ENCODE results near the gene TDRKH.
A peak's percentile ranks its signal among the peaks of the same experiment; 100 is the strongest.

TDRKH gene

GRCh38 chr1:151801846-151802245 is 11.5 kb upstream of the TDRKH start:
- H2BK12ac ChIP-seq (ENCODE audit: low read length) = no peak overlapping the region
- H3K27ac ChIP-seq (replicated peaks; ENCODE audit: low read length) = no peak overlapping the region
- H3K9me3 ChIP-seq (replicated peaks in 1 of 2; ENCODE audit: control insufficient read depth in 2 of 2, insufficient read depth in 1 of 2, low read depth in 1 of 2, low read length in 2 of 2) = no peaks in the 10 kb centered on the region
- H2AFZ ChIP-seq (ENCODE audit: low read length) = no peak overlapping the region
- H4K8ac ChIP-seq (ENCODE audit: low read depth, low read length) = peak overlapping the region; percentile 92
- no peak overlapping the region for H3K14ac ChIP-seq (ENCODE audit: low read length)
- H4K91ac ChIP-seq (ENCODE audit: low read depth, low read length, poor library complexity) = no peak overlapping the region
- H3K23ac ChIP-seq (ENCODE audit: low read depth, low read length, poor library complexity) = no peak overlapping the region
- no peak overlapping the region for H3K18ac ChIP-seq (ENCODE audit: low read length)
- no peak overlapping the region for H2BK120ac ChIP-seq (ENCODE audit: low read depth, low read length)
- peak overlapping the region; percentile 63 for H3K9ac ChIP-seq (ENCODE audit: low read depth, low read length, poor library complexity)
- no peak overlapping the region for H3K4me3 ChIP-seq (ENCODE audit: low read length in 2 of 2)
- no peak overlapping the region for H2BK5ac ChIP-seq (ENCODE audit: low read length)
- peaks cover 0 to 63% (median 0%) of the 10 kb centered on the region in 3 experiments for H3K27me3 ChIP-seq (ENCODE audit: control insufficient read depth in 3 of 3, insufficient read depth in 3 of 3, low read depth in 1 of 3, low read length in 3 of 3)
- H3K4ac ChIP-seq (ENCODE audit: low read length) = no peak overlapping the region
- DNase-seq (ENCODE audit: low spot score) = no peak
- no peaks in the 10 kb centered on the region for H3K79me1 ChIP-seq (ENCODE audit: low read depth, low read length)
- peak overlapping the region; percentile 36 for H2AK5ac ChIP-seq (ENCODE audit: low read depth, low read length)
- H3K36me3 ChIP-seq (replicated peaks in 1 of 2; ENCODE audit: control insufficient read depth in 2 of 2, insufficient read depth in 2 of 2, low read length in 2 of 2) = peaks cover 0 to 2% of the 10 kb centered on the region in 2 donors
- no CpG with 5 or more reads among the region's 7 CpGs for WGBS, 2 donors (ENCODE audit: extremely low coverage in 2 of 2, insufficient read length in 2 of 2, insufficient replicate concordance in 1 of 2)
- no peak overlapping the region for H2BK15ac ChIP-seq (ENCODE audit: low read length)
- H3K4me2 ChIP-seq (ENCODE audit: insufficient read depth, low read length, poor library complexity, severe bottlenecking) = no peak overlapping the region
- peaks cover 2 to 8% of the 10 kb centered on the region in 2 donors for H3K4me1 ChIP-seq (ENCODE audit: control insufficient read depth in 2 of 2, insufficient read depth in 1 of 2, low read depth in 1 of 2, low read length in 2 of 2)

- peak overlapping the region; percentile 17 for H3K23ac ChIP-seq (ENCODE audit: low read depth, low read length, poor library complexity)
- no peak overlapping the region for H2BK5ac ChIP-seq (ENCODE audit: low read length)
- no peak overlapping the region for H4K91ac ChIP-seq (ENCODE audit: low read depth, low read length, poor library complexity)
- no peak overlapping the region for H3K4ac ChIP-seq (ENCODE audit: low read length)
- H3K4me3 ChIP-seq (ENCODE audit: low read length in 2 of 2) = no peak overlapping the region
- no peak overlapping the region for H2AFZ ChIP-seq (ENCODE audit: low read length)
- H2BK120ac ChIP-seq (ENCODE audit: low read depth, low read length) = no peak overlapping the region
- no CpG with 5 or more reads among the region's 12 CpGs for WGBS, 2 donors (ENCODE audit: extremely low coverage in 2 of 2, insufficient read length in 2 of 2, insufficient replicate concordance in 1 of 2)
- peak overlapping the region; percentile 92 for H4K8ac ChIP-seq (ENCODE audit: low read depth, low read length)
- no peak overlapping the region for H3K4me2 ChIP-seq (ENCODE audit: insufficient read depth, low read length, poor library complexity, severe bottlenecking)
- H3K4me1 ChIP-seq (ENCODE audit: control insufficient read depth in 2 of 2, insufficient read depth in 1 of 2, low read depth in 1 of 2, low read length in 2 of 2) = peaks cover 2 to 8% of the 10 kb centered on the region in 2 donors
- no peak for DNase-seq (ENCODE audit: low spot score)
- H2BK12ac ChIP-seq (ENCODE audit: low read length) = no peak overlapping the region
- H3K27me3 ChIP-seq (ENCODE audit: control insufficient read depth in 3 of 3, insufficient read depth in 3 of 3, low read depth in 1 of 3, low read length in 3 of 3) = peaks cover 0 to 58% (median 0%) of the 10 kb centered on the region in 3 experiments
- no peak overlapping the region for H3K27ac ChIP-seq (replicated peaks; ENCODE audit: low read length)
- H3K36me3 ChIP-seq (replicated peaks in 1 of 2; ENCODE audit: control insufficient read depth in 2 of 2, insufficient read depth in 2 of 2, low read length in 2 of 2) = peaks cover 0 to 2% of the 10 kb centered on the region in 2 donors
- no peak overlapping the region for H3K14ac ChIP-seq (ENCODE audit: low read length)
- no peak overlapping the region for H2AK5ac ChIP-seq (ENCODE audit: low read depth, low read length)
- H2BK15ac ChIP-seq (ENCODE audit: low read length) = no peak overlapping the region
- no peaks in the 10 kb centered on the region for H3K79me1 ChIP-seq (ENCODE audit: low read depth, low read length)
- no peaks in the 10 kb centered on the region for H3K9me3 ChIP-seq (replicated peaks in 1 of 2; ENCODE audit: control insufficient read depth in 2 of 2, insufficient read depth in 1 of 2, low read depth in 1 of 2, low read length in 2 of 2)
- H3K18ac ChIP-seq (ENCODE audit: low read length) = no peak overlapping the region
- peak overlapping the region; percentile 63 for H3K9ac ChIP-seq (ENCODE audit: low read depth, low read length, poor library complexity)
Measured at GRCh38 chr1:151801310-151801820, 11.1 kb upstream of the TDRKH start.

- H3K4me1 ChIP-seq (ENCODE audit: control insufficient read depth in 2 of 2, insufficient read depth in 1 of 2, low read depth in 1 of 2, low read length in 2 of 2) = peaks cover 2 to 8% of the 10 kb centered on the region in 2 donors
- H3K9me3 ChIP-seq (replicated peaks in 1 of 2; ENCODE audit: control insufficient read depth in 2 of 2, insufficient read depth in 1 of 2, low read depth in 1 of 2, low read length in 2 of 2) = no peaks in the 10 kb centered on the region
- H4K8ac ChIP-seq (ENCODE audit: low read depth, low read length) = no peak overlapping the region
- no peak overlapping the region for H3K4me3 ChIP-seq (ENCODE audit: low read length in 2 of 2)
- H3K4ac ChIP-seq (ENCODE audit: low read length) = no peak overlapping the region
- no peak overlapping the region for H3K14ac ChIP-seq (ENCODE audit: low read length)
- H4K91ac ChIP-seq (ENCODE audit: low read depth, low read length, poor library complexity) = no peak overlapping the region
- WGBS, 2 donors (ENCODE audit: extremely low coverage in 2 of 2, insufficient read length in 2 of 2, insufficient replicate concordance in 1 of 2) = no CpG with 5 or more reads among the region's 8 CpGs
- H3K79me1 ChIP-seq (ENCODE audit: low read depth, low read length) = no peaks in the 10 kb centered on the region
- H2BK5ac ChIP-seq (ENCODE audit: low read length) = no peak overlapping the region
- H3K18ac ChIP-seq (ENCODE audit: low read length) = no peak overlapping the region
- H3K27me3 ChIP-seq (ENCODE audit: control insufficient read depth in 3 of 3, insufficient read depth in 3 of 3, low read depth in 1 of 3, low read length in 3 of 3) = peaks cover 0 to 53% (median 0%) of the 10 kb centered on the region in 3 experiments
- no peak overlapping the region for H3K4me2 ChIP-seq (ENCODE audit: insufficient read depth, low read length, poor library complexity, severe bottlenecking)
- H2AFZ ChIP-seq (ENCODE audit: low read length) = no peak overlapping the region
- H3K9ac ChIP-seq (ENCODE audit: low read depth, low read length, poor library complexity) = no peak overlapping the region
- H3K23ac ChIP-seq (ENCODE audit: low read depth, low read length, poor library complexity) = no peak overlapping the region
- no peak overlapping the region for H2BK120ac ChIP-seq (ENCODE audit: low read depth, low read length)
- no peak overlapping the region for H3K27ac ChIP-seq (replicated peaks; ENCODE audit: low read length)
- H2AK5ac ChIP-seq (ENCODE audit: low read depth, low read length) = no peak overlapping the region
- no peak overlapping the region for H2BK12ac ChIP-seq (ENCODE audit: low read length)
- no peak for DNase-seq (ENCODE audit: low spot score)
- H2BK15ac ChIP-seq (ENCODE audit: low read length) = no peak overlapping the region
- H3K36me3 ChIP-seq (replicated peaks in 1 of 2; ENCODE audit: control insufficient read depth in 2 of 2, insufficient read depth in 2 of 2, low read length in 2 of 2) = peaks cover 0 to 2% of the 10 kb centered on the region in 2 donors
Measured at GRCh38 chr1:151800830-151801229, 10.5 kb upstream of the TDRKH start.

GRCh38 chr1:151799179-151800022 is 9.1 kb upstream of the TDRKH start:
- Histone ChIP-seq H2AK5ac (ENCODE audit: low read depth, low read length) (no peak overlapping the region), H4K91ac (ENCODE audit: low read depth, low read length, poor library complexity) (no peak overlapping the region), H3K36me3 (replicated peaks in 1 of 2; ENCODE audit: control insufficient read depth in 2 of 2, insufficient read depth in 2 of 2, low read length in 2 of 2) (peaks cover 0 to 2% of the 10 kb centered on the region in 2 donors), H3K79me1 (ENCODE audit: low read depth, low read length) (no peaks in the 10 kb centered on the region), H3K4me3 (ENCODE audit: low read length in 2 of 2) (no peak overlapping the region), H3K4me2 (ENCODE audit: insufficient read depth, low read length, poor library complexity, severe bottlenecking) (no peak overlapping the region), H4K8ac (ENCODE audit: low read depth, low read length) (no peak overlapping the region), H3K9me3 (replicated peaks in 1 of 2; ENCODE audit: control insufficient read depth in 2 of 2, insufficient read depth in 1 of 2, low read depth in 1 of 2, low read length in 2 of 2) (no peaks in the 10 kb centered on the region), H3K14ac (ENCODE audit: low read length) (no peak overlapping the region), H3K4ac (ENCODE audit: low read length) (no peak overlapping the region), H2BK5ac (ENCODE audit: low read length) (peak overlapping the region; percentile 1), H2AFZ (ENCODE audit: low read length) (peak overlapping the region; percentile 84), H2BK120ac (ENCODE audit: low read depth, low read length) (no peak overlapping the region), H2BK15ac (ENCODE audit: low read length) (no peak overlapping the region), H3K4me1 (ENCODE audit: control insufficient read depth in 2 of 2, insufficient read depth in 1 of 2, low read depth in 1 of 2, low read length in 2 of 2) (peaks cover 2 to 8% of the 10 kb centered on the region in 2 donors), H3K27me3 (ENCODE audit: control insufficient read depth in 3 of 3, insufficient read depth in 3 of 3, low read depth in 1 of 3, low read length in 3 of 3) (peaks cover 0 to 38% (median 0%) of the 10 kb centered on the region in 3 experiments), H3K23ac (ENCODE audit: low read depth, low read length, poor library complexity) (no peak overlapping the region), H3K18ac (ENCODE audit: low read length) (no peak overlapping the region), H2BK12ac (ENCODE audit: low read length) (no peak overlapping the region), H3K9ac (ENCODE audit: low read depth, low read length, poor library complexity) (no peak overlapping the region), H3K27ac (replicated peaks; ENCODE audit: low read length) (no peak overlapping the region)
- no CpG with 5 or more reads among the region's 9 CpGs for WGBS, 2 donors (ENCODE audit: extremely low coverage in 2 of 2, insufficient read length in 2 of 2, insufficient replicate concordance in 1 of 2)
- no peak for DNase-seq (ENCODE audit: low spot score)
